ENCODE results near the gene IFIT1.

DNA sequence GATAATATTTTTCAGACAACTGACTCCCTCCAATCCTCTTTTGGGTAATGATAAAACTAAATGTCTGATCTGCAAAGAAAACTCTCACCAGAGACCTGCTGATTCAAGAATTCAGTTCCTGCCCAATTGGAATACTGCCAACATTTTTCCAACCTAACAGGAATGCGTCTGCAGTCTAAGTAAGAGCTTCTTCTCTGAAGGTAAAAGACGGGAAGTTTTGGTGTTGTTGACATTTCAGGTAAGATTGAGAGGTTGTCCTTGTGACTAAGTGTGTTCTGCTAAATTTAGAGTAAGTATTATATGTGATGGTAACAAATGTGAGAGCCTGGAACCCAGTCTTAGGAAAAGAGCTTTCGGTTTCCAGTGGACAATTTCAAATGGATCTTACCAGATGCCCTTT is 39.6 kb downstream of the IFIT1 start:
- TF ChIP-seq POLR2A (IDR thresholded peaks at IDR 0.05) (no peak), POLR2AphosphoS5 (IDR thresholded peaks at IDR 0.05) (no peak)
- TF ChIP-seq, protein P1, sequence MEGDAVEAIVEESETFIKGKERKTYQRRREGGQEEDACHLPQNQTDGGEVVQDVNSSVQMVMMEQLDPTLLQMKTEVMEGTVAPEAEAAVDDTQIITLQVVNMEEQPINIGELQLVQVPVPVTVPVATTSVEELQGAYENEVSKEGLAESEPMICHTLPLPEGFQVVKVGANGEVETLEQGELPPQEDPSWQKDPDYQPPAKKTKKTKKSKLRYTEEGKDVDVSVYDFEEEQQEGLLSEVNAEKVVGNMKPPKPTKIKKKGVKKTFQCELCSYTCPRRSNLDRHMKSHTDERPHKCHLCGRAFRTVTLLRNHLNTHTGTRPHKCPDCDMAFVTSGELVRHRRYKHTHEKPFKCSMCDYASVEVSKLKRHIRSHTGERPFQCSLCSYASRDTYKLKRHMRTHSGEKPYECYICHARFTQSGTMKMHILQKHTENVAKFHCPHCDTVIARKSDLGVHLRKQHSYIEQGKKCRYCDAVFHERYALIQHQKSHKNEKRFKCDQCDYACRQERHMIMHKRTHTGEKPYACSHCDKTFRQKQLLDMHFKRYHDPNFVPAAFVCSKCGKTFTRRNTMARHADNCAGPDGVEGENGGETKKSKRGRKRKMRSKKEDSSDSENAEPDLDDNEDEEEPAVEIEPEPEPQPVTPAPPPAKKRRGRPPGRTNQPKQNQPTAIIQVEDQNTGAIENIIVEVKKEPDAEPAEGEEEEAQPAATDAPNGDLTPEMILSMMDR (IDR thresholded peaks at IDR 0.05), result no peak

All from stomach (tissue), 4 donors.